ENCODE measurements around the gene PLCH1.

DNA sequence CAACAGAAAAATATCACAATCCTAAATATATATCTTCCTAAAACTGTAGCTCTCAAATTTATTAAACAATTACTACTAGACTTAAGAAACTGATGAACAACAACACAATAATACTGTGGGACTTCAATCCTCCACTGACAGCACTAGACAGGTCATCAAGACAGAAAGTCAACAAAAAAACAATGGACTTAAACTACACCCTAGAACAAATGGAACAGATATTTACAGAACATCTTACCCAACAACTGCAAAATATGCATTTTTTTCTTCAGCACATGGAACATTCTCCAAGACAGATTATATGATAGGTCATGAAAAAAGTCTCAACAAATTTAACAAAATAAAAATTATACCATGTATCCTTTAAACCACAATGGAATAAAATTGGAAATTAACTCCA is 133.4 kb downstream of the PLCH1 start:
- TF ChIP-seq, protein P1, sequence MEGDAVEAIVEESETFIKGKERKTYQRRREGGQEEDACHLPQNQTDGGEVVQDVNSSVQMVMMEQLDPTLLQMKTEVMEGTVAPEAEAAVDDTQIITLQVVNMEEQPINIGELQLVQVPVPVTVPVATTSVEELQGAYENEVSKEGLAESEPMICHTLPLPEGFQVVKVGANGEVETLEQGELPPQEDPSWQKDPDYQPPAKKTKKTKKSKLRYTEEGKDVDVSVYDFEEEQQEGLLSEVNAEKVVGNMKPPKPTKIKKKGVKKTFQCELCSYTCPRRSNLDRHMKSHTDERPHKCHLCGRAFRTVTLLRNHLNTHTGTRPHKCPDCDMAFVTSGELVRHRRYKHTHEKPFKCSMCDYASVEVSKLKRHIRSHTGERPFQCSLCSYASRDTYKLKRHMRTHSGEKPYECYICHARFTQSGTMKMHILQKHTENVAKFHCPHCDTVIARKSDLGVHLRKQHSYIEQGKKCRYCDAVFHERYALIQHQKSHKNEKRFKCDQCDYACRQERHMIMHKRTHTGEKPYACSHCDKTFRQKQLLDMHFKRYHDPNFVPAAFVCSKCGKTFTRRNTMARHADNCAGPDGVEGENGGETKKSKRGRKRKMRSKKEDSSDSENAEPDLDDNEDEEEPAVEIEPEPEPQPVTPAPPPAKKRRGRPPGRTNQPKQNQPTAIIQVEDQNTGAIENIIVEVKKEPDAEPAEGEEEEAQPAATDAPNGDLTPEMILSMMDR (IDR thresholded peaks at IDR 0.05): no peak
- TF ChIP-seq EZH2 (IDR thresholded peaks at IDR 0.05) (no peak), EZH2phosphoT487 (IDR thresholded peaks at IDR 0.05) (no peak)

Data from neural progenitor cell (in vitro differentiated cells).